K562 (cell line): ENCODE data around the gene ARHGEF16.

ENCODE experiments used
- COPS2 ChIP-seq: fragments of 450-650 bp; conservative IDR thresholded peaks from 2 replicates; pipeline ENCODE4 v1.6.1; 2016; ENCODE audit warnings: mild to moderate bottlenecking, moderate library complexity
- CTCF ChIP-seq, 3 experiments: IDR thresholded peaks in 2 of 3; conservative IDR thresholded peaks in 1 of 3; 2 replicates each; pipeline ENCODE4 v1.5.1; 2011 to 2012; ENCODE audit warnings: low read length in 3 of 3, mild to moderate bottlenecking in 3 of 3, control low read depth in 2 of 3, improper control_type of control experiment in 1 of 3, inconsistent platforms in 1 of 3, low read depth in 1 of 3, mixed read lengths in 1 of 3, moderate library complexity in 1 of 3; ENCODE audit not compliant: insufficient read depth in 2 of 3
- GTF2F1 ChIP-seq: IDR thresholded peaks from 2 replicates; pipeline ENCODE4 v1.6.1; 2011; ENCODE audit warnings: low read depth, low read length, improper control_type of control experiment
- MNT ChIP-seq, 2 experiments: fragments of 450-650 bp; conservative IDR thresholded peaks; 2 replicates each; pipeline ENCODE4 v1.6.1; 2017; ENCODE audit warnings: mild to moderate bottlenecking in 2 of 2, moderate library complexity in 2 of 2
- POLR2AphosphoS5 ChIP-seq: IDR thresholded peaks from 2 replicates; pipeline ENCODE4 v1.6.1; 2011; ENCODE audit warnings: mild to moderate bottlenecking, low read depth, low read length, moderate library complexity; ENCODE audit not compliant: control insufficient read depth, insufficient read depth
- SAP30 ChIP-seq: fragments of 200-600 bp; sonication (generic); IDR thresholded peaks from 2 replicates; pipeline ENCODE4 v1.6.1; 2012; ENCODE audit warnings: borderline replicate concordance, low read depth, mild to moderate bottlenecking, moderate library complexity, low read length, control low read depth, inconsistent platforms; ENCODE audit not compliant: insufficient read depth, poor library complexity, severe bottlenecking
- SMARCA5 ChIP-seq: fragments of 450-650 bp; IDR thresholded peaks from 2 replicates; pipeline ENCODE4 v1.6.1; 2016
- SOX6 ChIP-seq: fragments of 450-650 bp; IDR thresholded peaks from 2 replicates; pipeline ENCODE4 v1.6.1; 2014; ENCODE audit warnings: mild to moderate bottlenecking
- TF ChIP-seq, protein P1 (sequence below): sonication (generic); formaldehyde crosslinking; IDR thresholded peaks from 2 replicates; pipeline ENCODE4 v1.8.1; 2023; ENCODE audit warnings: mild to moderate bottlenecking, missing genetic modification reagents
- TF ChIP-seq, protein P2 (sequence below): sonication (generic); formaldehyde crosslinking; IDR thresholded peaks from 2 replicates; pipeline ENCODE4 v1.9.0; 2022; ENCODE audit warnings: mild to moderate bottlenecking, missing genetic modification reagents

GRCh38 chr1:3463891-3464648 lies 9.6 kb downstream of the ARHGEF16 start:
- TF ChIP-seq COPS2 (no peak), SAP30 (no peak), MNT (conservative IDR thresholded peaks at IDR 0.05) (no peak), SOX6 (no peak), GTF2F1 (no peak), CTCF (IDR thresholded peaks at IDR 0.05 in 2 of 3, conservative IDR thresholded peaks at IDR 0.05 in 1 of 3; ENCODE audit: insufficient read depth in 2 of 3, low read depth in 1 of 3, low read length in 3 of 3) (no peak), POLR2AphosphoS5 (no peak), SMARCA5 (no peak)
- TF ChIP-seq, protein P1, sequence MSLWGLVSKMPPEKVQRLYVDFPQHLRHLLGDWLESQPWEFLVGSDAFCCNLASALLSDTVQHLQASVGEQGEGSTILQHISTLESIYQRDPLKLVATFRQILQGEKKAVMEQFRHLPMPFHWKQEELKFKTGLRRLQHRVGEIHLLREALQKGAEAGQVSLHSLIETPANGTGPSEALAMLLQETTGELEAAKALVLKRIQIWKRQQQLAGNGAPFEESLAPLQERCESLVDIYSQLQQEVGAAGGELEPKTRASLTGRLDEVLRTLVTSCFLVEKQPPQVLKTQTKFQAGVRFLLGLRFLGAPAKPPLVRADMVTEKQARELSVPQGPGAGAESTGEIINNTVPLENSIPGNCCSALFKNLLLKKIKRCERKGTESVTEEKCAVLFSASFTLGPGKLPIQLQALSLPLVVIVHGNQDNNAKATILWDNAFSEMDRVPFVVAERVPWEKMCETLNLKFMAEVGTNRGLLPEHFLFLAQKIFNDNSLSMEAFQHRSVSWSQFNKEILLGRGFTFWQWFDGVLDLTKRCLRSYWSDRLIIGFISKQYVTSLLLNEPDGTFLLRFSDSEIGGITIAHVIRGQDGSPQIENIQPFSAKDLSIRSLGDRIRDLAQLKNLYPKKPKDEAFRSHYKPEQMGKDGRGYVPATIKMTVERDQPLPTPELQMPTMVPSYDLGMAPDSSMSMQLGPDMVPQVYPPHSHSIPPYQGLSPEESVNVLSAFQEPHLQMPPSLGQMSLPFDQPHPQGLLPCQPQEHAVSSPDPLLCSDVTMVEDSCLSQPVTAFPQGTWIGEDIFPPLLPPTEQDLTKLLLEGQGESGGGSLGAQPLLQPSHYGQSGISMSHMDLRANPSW (CRISPR knock-in tag) = no peak
- TF ChIP-seq, protein P2, sequence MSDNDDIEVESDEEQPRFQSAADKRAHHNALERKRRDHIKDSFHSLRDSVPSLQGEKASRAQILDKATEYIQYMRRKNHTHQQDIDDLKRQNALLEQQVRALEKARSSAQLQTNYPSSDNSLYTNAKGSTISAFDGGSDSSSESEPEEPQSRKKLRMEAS = no peak
